Activated CD4-positive, alpha-beta T cell treated with anti-CD3 and anti-CD28 coated beads for 36 hours (primary cell): ENCODE data around the gene UNC13C. TPM values are rescaled to one million over a fixed set of nuclear protein-coding genes. Genes with fewer than 3 reads are reported as not detected.

Experiments
- ATAC-seq: fragments of 200-7000 bp; cut with Tn5 transposase; one replicate; pipeline ENCODE4 v1.10.0; 2021; ENCODE audit warnings: mild to moderate bottlenecking, moderate library complexity
- CTCF ChIA-PET: fragments of 350-600 bp; sonication (Branson Sonifier 250); formaldehyde crosslinking; loops from one replicate; lab custom pipeline; 2021; ENCODE audit warnings: antibody characterized with exemption; lab: Charles Lee
- POLR2A ChIA-PET: fragments of 350-600 bp; sonication (Branson Sonifier 250); formaldehyde crosslinking; loops from one replicate; lab custom pipeline; 2021; ENCODE audit warnings: antibody characterized with exemption, inconsistent platforms; lab: Charles Lee
- DNase-seq: peaks from one replicate; pipeline ENCODE4 v3.0.0-alpha.2; 2020
- H3K27ac Mint-ChIP-seq: one replicate; pipeline ENCODE4 v1.8.0; 2021; ENCODE audit warnings: mixed read lengths
- H3K27me3 Mint-ChIP-seq: one replicate; pipeline ENCODE4 v1.8.0; 2021; ENCODE audit warnings: mixed read lengths
- H3K36me3 Mint-ChIP-seq: one replicate; pipeline ENCODE4 v1.8.0; 2021; ENCODE audit warnings: low read depth, mixed read lengths
- H3K4me1 Mint-ChIP-seq: one replicate; pipeline ENCODE4 v1.8.0; 2021; ENCODE audit warnings: mixed read lengths
- H3K4me3 Mint-ChIP-seq: one replicate; pipeline ENCODE4 v1.8.0; 2021; ENCODE audit warnings: mild to moderate bottlenecking, moderate library complexity, mixed read lengths
- H3K9me3 Mint-ChIP-seq: one replicate; pipeline ENCODE4 v1.8.0; 2021; ENCODE audit warnings: low read depth, mixed read lengths
- intact Hi-C, 2 experiments: fragments of 100-400 bp; cut with DNase I in 1 of 2; cut with micrococcal nuclease in 1 of 2; formaldehyde crosslinking; loops; one replicate each; pipeline versions ENCODE4 v1.14.2 to v1.15.1; 2022 to 2024; cut with DNase I, micrococcal nuclease
- total RNA-seq, 2 experiments: library from RNA; stranded (reverse); gene quantifications; one replicate each; pipeline ENCODE4 v1.2.3, GENCODE V29; 2021

UNC13C gene
- total RNA-seq, 2 experiments from 2014 or later, result not detected

DNA sequence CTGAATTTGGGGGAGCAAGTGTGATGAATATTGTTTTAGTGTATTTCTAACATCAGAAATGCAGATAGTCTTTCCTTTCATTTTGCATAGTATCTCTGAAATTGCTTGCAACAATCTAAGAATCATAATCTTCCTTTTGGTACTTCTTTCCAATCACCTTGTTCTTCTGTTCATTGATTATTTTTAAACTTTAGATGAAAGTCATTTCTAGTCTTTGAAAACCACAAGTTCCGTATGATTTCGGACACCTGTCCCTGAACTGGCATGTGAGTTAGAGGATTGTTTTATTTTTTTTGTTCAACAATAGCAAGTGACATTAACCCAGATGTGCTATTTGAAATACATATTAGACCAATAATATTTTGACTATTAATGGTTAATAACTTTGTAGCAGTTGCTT is 329.7 kb downstream of the UNC13C start:
- ChIA-PET POLR2A (no interaction called here), CTCF (no interaction called here)
- Mint-ChIP-seq H3K9me3 (no peaks in the 10 kb centered on the region), H3K4me3 (no peak overlapping the region), H3K4me1 (no peaks in the 10 kb centered on the region), H3K27me3 (no peaks in the 10 kb centered on the region), H3K36me3 (no peaks in the 10 kb centered on the region), H3K27ac (no peak overlapping the region)
- ATAC-seq, result no peak
- DNase-seq, result no peak
- intact Hi-C loops, result no loop called here

DNA sequence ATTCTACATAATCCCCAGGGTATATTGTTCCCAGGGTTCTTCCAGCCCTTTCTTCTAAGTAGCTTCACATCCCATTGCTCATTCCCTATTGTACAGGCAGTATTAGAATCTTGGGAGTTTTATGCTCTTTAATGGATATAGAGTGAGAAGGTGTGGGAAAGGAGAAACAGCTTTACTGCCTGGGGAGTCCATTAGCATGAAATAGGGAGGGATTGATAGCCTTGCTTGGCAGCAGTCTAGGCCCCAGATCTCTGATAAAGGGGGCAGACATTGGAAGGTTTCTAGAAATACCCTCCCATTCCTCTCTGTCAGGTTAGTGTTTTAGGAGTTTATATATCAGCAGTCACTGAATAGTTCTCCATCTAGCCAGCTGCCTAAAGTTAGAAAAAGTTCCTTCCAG is 334.3 kb downstream of the UNC13C start:
- ATAC-seq, result no peak
- Mint-ChIP-seq H3K9me3 (no peaks in the 10 kb centered on the region), H3K27ac (no peak overlapping the region), H3K4me3 (no peak overlapping the region), H3K36me3 (no peaks in the 10 kb centered on the region), H3K27me3 (no peaks in the 10 kb centered on the region), H3K4me1 (no peaks in the 10 kb centered on the region)
- CTCF ChIA-PET, result no interaction called here
- POLR2A ChIA-PET, result no interaction called here
- intact Hi-C loops, result no loop called here
- no peak for DNase-seq

DNA sequence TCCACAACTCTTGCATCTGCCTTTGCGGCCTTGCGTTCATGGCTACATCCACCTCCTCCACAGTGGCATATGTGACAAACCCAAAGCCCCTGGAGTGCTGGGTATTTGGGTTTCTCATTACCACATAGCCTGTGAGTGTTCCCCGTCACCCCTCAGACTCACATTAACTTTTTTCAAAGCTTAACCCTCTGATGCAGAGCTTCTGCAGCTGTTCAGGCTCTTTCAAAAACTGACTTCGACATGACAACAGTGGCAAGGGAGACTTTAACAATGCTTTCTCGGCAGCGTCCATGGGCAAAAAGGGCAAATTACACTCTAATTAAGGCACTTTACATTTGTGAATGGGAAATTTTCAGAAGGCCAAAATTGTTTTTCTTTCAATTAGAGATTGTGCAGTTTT is 343.2 kb downstream of the UNC13C start:
- Mint-ChIP-seq H3K27me3 (peaks cover 5% of the 10 kb centered on the region), H3K4me3 (no peak overlapping the region), H3K4me1 (no peaks in the 10 kb centered on the region), H3K9me3 (no peaks in the 10 kb centered on the region), H3K36me3 (no peaks in the 10 kb centered on the region), H3K27ac (no peak overlapping the region)
- ATAC-seq, result no peak
- no peak for DNase-seq
- ChIA-PET CTCF (interaction anchor here (2.0 kb wide), 1 partner anchor 9 kb away, joined by 6 read pairs; no protein-coding TSS in a partner anchor), POLR2A (no interaction called here)
- intact Hi-C loops, result no loop called here

DNA sequence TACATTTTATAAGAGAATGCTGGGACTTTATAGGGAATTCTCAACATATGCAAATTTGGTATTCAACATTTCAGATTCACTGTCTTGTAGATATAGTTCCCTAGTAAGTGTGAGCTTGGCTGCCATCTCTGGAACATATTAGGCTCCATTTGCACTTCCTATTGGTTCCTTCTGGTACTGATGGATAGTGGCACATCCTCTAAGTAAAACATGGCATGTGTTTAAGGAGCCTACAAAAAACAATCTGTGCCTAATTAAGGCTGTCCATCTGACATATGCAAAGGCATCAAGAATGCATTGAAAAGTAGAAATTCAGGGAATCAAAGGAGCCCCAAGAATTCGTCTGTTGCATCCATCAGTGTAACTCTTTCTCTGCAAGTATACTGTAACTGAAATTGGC is 344.1 kb downstream of the UNC13C start:
- Mint-ChIP-seq H3K4me1 (no peaks in the 10 kb centered on the region), H3K9me3 (no peaks in the 10 kb centered on the region), H3K27ac (no peak overlapping the region), H3K4me3 (no peak overlapping the region), H3K27me3 (peaks cover 6% of the 10 kb centered on the region), H3K36me3 (no peaks in the 10 kb centered on the region)
- intact Hi-C loops, result no loop called here
- ATAC-seq, result no peak
- CTCF ChIA-PET, result interaction anchor here (2.0 kb wide), 1 partner anchor 8 kb away, joined by 6 read pairs; no protein-coding TSS in a partner anchor
- POLR2A ChIA-PET, result no interaction called here
- DNase-seq, result no peak

DNA sequence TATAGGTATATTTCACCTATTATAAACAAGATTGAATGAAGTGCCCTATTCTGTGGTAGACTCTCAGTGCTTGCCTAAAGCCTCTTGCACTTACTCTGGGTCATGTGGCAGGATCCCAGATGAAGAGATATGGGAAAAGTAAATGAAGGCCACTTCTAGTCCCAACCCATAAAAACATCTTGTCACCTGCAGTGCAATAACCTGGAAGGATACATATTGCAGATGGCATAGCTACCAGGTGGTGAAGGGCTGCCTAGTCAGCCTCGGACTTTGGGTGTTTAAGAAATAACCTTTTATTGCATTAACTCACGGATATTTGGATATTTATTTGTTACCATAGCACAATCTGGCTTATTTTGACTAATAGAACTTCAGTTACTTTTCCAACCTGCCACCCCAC is 367.1 kb downstream of the UNC13C start:
- intact Hi-C loops, result no loop called here
- Mint-ChIP-seq H3K36me3 (no peaks in the 10 kb centered on the region), H3K27ac (no peak overlapping the region), H3K4me3 (no peak overlapping the region), H3K27me3 (no peaks in the 10 kb centered on the region), H3K9me3 (peaks cover 6% of the 10 kb centered on the region), H3K4me1 (no peaks in the 10 kb centered on the region)
- ATAC-seq (no peak), DNase-seq (no peak)
- CTCF ChIA-PET, result no interaction called here
- POLR2A ChIA-PET, result no interaction called here

DNA sequence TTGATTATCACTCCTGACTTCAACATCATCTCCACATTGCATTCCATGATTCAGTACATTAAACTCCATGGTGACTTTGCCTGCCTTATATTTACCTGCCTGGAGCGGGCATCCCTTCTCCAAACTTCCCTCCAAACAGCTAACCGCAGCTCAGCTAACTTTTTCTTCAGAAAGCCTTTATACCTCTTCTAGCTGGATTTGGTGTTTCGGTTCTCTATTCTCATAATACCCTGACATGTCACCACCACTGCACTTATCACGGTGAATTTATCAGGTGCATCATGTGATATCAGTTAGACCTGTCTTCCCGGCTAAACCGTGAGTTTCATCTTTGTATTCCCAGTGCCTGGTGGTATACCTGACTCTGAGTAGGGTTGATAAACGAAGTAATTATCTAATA is 367.6 kb downstream of the UNC13C start:
- H3K4me3 Mint-ChIP-seq, result no peak overlapping the region
- H3K27me3 Mint-ChIP-seq, result no peaks in the 10 kb centered on the region
- H3K9me3 Mint-ChIP-seq, result peaks cover 6% of the 10 kb centered on the region
- no peaks in the 10 kb centered on the region for H3K4me1 Mint-ChIP-seq
- H3K27ac Mint-ChIP-seq, result no peak overlapping the region
- H3K36me3 Mint-ChIP-seq, result no peaks in the 10 kb centered on the region
- no peak for ATAC-seq
- intact Hi-C loops, result no loop called here
- POLR2A ChIA-PET, result no interaction called here
- no peak for DNase-seq
- CTCF ChIA-PET, result no interaction called here

DNA sequence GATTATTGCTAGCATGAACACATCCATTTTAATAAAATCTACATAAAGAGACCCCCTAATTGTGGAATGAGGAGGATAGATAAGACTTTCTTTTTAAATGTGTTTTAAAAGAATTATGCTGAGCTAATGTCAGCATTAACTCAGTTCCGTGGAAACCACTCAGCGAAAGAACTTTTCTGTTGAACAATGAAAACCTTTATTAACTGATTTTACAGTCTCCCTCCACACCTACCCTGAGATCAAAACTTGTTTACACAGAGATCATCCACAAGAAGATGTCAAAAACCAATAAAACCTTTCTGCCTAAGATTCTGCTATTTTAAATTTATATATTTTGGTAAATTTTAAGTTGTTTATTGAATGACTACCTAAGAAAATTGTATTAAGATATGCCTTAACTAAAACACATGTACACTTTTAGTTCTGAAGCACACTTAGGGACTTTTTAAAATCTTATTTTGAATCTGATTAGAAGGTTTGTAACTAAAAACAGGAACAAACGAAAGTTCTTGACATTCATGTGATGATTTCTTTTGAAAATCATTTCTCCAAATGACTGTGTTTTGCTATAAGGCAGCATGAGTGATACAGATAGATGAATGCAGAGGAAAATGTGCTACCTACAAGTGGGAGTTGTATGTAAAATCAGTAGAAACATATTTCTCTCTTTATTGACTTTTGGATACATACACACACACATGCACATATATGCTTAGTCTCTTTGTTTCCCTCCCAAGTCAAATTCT is 369.0 kb downstream of the UNC13C start:
- H3K9me3 Mint-ChIP-seq, result peaks cover 6% of the 10 kb centered on the region
- H3K4me1 Mint-ChIP-seq, result no peaks in the 10 kb centered on the region
- no peak overlapping the region for H3K27ac Mint-ChIP-seq
- ChIA-PET POLR2A (no interaction called here), CTCF (no interaction called here)
- DNase-seq (no peak), ATAC-seq (peak; percentile 12)
- intact Hi-C loops, result no loop called here
- H3K4me3 Mint-ChIP-seq, result no peak overlapping the region
- no peaks in the 10 kb centered on the region for H3K36me3 Mint-ChIP-seq
- H3K27me3 Mint-ChIP-seq, result no peaks in the 10 kb centered on the region

DNA sequence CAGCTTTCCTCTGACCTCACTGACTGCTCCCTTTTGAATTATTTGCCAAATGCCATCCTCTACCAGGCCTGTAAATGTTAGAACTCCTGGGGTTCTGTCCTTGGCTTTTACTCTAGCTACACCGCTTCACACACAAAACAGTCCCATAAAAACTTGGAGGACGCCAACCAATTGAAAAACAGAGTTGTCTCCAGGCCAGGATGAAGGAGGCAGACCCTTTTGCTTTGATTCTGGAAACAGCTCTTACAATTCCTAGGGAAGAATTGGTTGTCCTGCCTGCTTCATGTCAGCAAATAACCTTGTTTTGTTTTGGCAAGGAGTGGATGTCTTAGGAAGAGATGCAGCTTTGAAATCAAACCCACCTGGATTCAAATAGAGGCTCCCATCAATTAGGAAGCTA is 375.5 kb downstream of the UNC13C start:
- CTCF ChIA-PET, result interaction anchor here (1.2 kb wide), 1 partner anchor 9 kb away, joined by 3 read pairs; no protein-coding TSS in a partner anchor
- Mint-ChIP-seq H3K27ac (no peak overlapping the region), H3K4me1 (no peaks in the 10 kb centered on the region), H3K36me3 (no peaks in the 10 kb centered on the region), H3K4me3 (no peak overlapping the region), H3K9me3 (peaks cover 7% of the 10 kb centered on the region), H3K27me3 (no peaks in the 10 kb centered on the region)
- no peak for ATAC-seq
- intact Hi-C loops, result loop anchor here in 1 of 2 experiments (5.0 kb wide), 1 partner anchor 586 kb away; no protein-coding TSS in a partner anchor
- POLR2A ChIA-PET, result no interaction called here
- no peak for DNase-seq

DNA sequence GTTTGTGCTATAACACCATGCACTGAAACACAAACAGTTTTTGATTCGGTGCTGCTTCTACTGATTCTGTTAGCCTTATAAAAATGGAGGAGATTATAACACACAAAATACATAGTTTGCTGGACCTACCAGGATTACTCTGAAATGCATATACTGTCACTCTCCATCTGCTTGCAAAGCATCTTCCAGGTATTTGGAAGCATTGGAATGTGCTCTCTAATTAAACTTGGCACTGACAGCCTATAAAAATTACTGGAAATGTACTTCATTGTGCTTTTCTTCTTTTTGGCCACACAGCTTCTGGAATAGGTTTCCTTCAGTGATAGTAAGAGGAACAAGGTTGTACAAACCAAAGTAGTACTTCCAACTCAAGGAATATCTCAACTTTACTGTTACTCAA is 376.1 kb downstream of the UNC13C start:
- no peak overlapping the region for H3K27ac Mint-ChIP-seq
- H3K27me3 Mint-ChIP-seq, result no peaks in the 10 kb centered on the region
- no peaks in the 10 kb centered on the region for H3K4me1 Mint-ChIP-seq
- intact Hi-C loops, result loop anchor here in 1 of 2 experiments (5.0 kb wide), 1 partner anchor 587 kb away; no protein-coding TSS in a partner anchor
- H3K36me3 Mint-ChIP-seq, result no peaks in the 10 kb centered on the region
- ATAC-seq, result no peak
- peaks cover 8% of the 10 kb centered on the region for H3K9me3 Mint-ChIP-seq
- ChIA-PET CTCF (interaction anchor here (1.2 kb wide), 1 partner anchor 10 kb away, joined by 3 read pairs; no protein-coding TSS in a partner anchor), POLR2A (no interaction called here)
- H3K4me3 Mint-ChIP-seq, result no peak overlapping the region
- DNase-seq, result no peak

DNA sequence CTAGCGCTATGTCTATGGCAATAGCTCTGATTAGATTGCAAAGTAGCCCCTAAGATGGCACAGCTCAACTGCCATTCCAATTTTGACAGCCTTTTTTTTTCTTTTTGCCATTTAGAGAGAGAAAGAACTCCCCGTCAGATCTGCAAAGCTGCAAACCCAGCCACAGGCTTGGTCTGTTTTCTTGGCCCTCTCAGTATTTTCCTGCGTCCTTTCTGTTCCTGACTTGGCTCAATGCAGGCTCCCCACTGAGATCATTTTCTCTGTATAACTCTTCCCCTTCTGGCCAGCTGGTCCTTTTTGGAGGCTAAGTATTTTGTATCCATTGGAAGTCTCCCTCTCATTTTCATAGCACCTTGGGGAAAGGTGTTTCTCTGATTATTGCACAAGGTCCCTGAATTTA is 386.7 kb downstream of the UNC13C start:
- Mint-ChIP-seq H3K27me3 (no peaks in the 10 kb centered on the region), H3K9me3 (peaks cover 16% of the 10 kb centered on the region), H3K4me1 (no peaks in the 10 kb centered on the region), H3K36me3 (no peaks in the 10 kb centered on the region), H3K4me3 (no peak overlapping the region), H3K27ac (no peak overlapping the region)
- intact Hi-C loops, result no loop called here
- ChIA-PET POLR2A (no interaction called here), CTCF (no interaction called here)
- DNase-seq (no peak), ATAC-seq (no peak)

DNA sequence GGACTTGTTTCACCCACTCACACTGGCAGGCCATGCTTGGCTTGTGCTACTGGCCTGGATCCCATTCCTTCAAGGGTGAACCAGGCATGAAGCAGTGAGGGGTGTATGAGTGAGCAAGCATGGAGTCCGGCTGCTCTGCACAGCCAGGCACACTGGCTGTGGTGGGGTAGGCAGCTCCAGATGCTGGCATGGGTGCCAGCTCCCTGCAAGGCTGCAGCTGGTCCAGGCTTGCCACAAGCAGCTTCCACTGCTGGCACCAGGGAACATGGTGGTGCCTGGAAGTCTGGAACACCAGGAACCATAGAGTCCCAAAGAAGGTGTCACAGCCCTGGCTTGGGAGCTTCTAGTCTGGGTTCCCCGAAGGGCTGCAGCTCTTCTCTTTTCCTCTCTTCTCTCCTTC is 395.1 kb downstream of the UNC13C start:
- intact Hi-C loops, result no loop called here

DNA sequence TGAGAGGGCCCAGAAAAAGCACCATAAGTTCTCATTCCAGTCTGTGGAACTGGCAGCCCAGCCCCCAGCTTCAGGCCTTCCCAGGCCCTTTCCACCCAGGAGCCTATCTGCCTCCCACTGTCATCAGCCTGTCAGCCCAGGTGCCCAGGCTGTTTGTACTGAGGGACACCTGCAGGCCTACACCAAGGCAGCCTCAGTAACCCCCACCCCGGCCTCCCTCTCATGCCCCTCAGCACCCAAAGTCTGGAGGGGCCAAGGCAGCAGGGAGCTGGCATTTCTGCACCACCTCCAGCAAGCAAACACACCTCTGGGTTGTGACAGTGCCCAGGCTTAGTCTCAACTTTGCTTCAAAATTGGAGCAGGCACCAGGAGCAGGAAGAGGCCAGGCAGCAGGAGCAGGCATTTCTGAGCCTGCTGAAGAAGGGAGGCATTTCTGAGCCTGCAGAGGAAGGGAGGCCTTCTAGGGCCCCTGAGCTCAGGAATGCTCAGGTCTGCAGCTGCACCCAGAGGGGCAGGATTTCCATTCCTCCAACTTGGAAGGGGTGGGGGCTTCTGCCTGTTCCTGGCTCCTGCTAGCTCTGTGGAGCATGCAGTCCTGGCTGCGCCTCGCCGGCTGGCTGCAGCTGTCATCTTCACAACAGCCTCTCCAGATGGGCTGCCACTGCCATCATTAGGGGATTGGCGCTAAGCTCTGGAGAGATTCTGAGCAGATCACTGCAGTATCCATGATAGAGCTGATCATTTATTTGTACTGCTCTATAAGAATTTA is 396.1 kb downstream of the UNC13C start:
- Mint-ChIP-seq H3K27me3 (no peaks in the 10 kb centered on the region), H3K36me3 (no peaks in the 10 kb centered on the region), H3K4me1 (no peaks in the 10 kb centered on the region), H3K4me3 (no peak overlapping the region), H3K9me3 (peaks cover 3% of the 10 kb centered on the region), H3K27ac (no peak overlapping the region)
- intact Hi-C loops, result no loop called here
- DNase-seq, result no peak
- ChIA-PET POLR2A (no interaction called here), CTCF (interaction anchor here (0.6 kb wide), 1 partner anchor 529 kb away, joined by 3 read pairs; no protein-coding TSS in a partner anchor)
- ATAC-seq, result no peak

More for the DNA sequence above, 395.1 kb downstream of the UNC13C start:
- H3K27me3 Mint-ChIP-seq, result no peaks in the 10 kb centered on the region
- no peak for ATAC-seq
- H3K36me3 Mint-ChIP-seq, result no peaks in the 10 kb centered on the region
- POLR2A ChIA-PET, result no interaction called here
- peaks cover 3% of the 10 kb centered on the region for H3K9me3 Mint-ChIP-seq
- CTCF ChIA-PET, result no interaction called here
- no peak overlapping the region for H3K4me3 Mint-ChIP-seq
- H3K4me1 Mint-ChIP-seq, result no peaks in the 10 kb centered on the region
- H3K27ac Mint-ChIP-seq, result no peak overlapping the region
- DNase-seq, result no peak
